Tibial artery (tissue), 4 donors: ENCODE results near the gene DYNLT3.

Source experiments
- DNase-seq, 2 donors: peaks; one replicate each; pipeline ENCODE4 v3.0.0-alpha.2; 2019
- H3K27ac ChIP-seq, 2 donors: fragments of 200-600 bp; sonication (generic) in 1 of 2; 1 replicate in 1 of 2; 2 replicates in 1 of 2; pipeline ENCODE4 v1.5.1; 2018 to 2019; ENCODE audit warnings: mild to moderate bottlenecking in 1 of 2
- H3K27me3 ChIP-seq, 2 donors: fragments of 200-600 bp; sonication (generic) in 1 of 2; one replicate each; pipeline versions ENCODE4 v1.5.1 to v1.6.0; 2016 to 2019
- H3K36me3 ChIP-seq, 3 donors: fragments of 200-600 bp; sonication (generic) in 2 of 3; one replicate each; pipeline ENCODE4 v1.5.1; 2016 to 2019; ENCODE audit warnings: mild to moderate bottlenecking in 2 of 3
- H3K4me1 ChIP-seq, 4 donors: fragments of 200-600 bp; sonication (generic) in 2 of 4; 1 replicate in 3 of 4; 2 replicates in 1 of 4; pipeline ENCODE4 v1.5.1; 2016 to 2019
- H3K4me3 ChIP-seq, 2 donors: fragments of 200-600 bp; sonication (generic) in 1 of 2; 1 replicate in 1 of 2; 2 replicates in 1 of 2; pipeline ENCODE4 v1.5.1; 2018 to 2019; ENCODE audit warnings: mild to moderate bottlenecking in 2 of 2
- H3K9me3 ChIP-seq, 3 donors: fragments of 200-600 bp; sonication (generic) in 1 of 3; one replicate each; pipeline ENCODE4 v1.5.1; 2016 to 2019
- intact Hi-C: fragments of 100-400 bp; cut with DNase I; formaldehyde crosslinking; loops from one replicate; pipeline ENCODE4 v1.15.0; 2023; ENCODE audit warnings: low total_unique reads
- TF ChIP-seq, protein P1 (sequence below), 2 experiments: fragments of 200-600 bp in 1 of 2; fragments of 450-650 bp in 1 of 2; IDR thresholded peaks; one replicate each; pipeline ENCODE4 v1.5.1; 2017 to 2019; ENCODE audit warnings: antibody characterized with exemption in 2 of 2, mild to moderate bottlenecking in 1 of 2, moderate library complexity in 1 of 2

The DYNLT3 gene

GRCh38 chrX:37887347-37887746, 40.0 kb upstream of the DYNLT3 start:
- H3K27me3 ChIP-seq: no peaks in the 10 kb centered on the region
- no peaks in the 10 kb centered on the region for H3K36me3 ChIP-seq
- no peak for DNase-seq
- no peak overlapping the region for H3K4me3 ChIP-seq
- H3K9me3 ChIP-seq: no peaks in the 10 kb centered on the region
- H3K27ac ChIP-seq: no peak overlapping the region
- TF ChIP-seq, protein P1, sequence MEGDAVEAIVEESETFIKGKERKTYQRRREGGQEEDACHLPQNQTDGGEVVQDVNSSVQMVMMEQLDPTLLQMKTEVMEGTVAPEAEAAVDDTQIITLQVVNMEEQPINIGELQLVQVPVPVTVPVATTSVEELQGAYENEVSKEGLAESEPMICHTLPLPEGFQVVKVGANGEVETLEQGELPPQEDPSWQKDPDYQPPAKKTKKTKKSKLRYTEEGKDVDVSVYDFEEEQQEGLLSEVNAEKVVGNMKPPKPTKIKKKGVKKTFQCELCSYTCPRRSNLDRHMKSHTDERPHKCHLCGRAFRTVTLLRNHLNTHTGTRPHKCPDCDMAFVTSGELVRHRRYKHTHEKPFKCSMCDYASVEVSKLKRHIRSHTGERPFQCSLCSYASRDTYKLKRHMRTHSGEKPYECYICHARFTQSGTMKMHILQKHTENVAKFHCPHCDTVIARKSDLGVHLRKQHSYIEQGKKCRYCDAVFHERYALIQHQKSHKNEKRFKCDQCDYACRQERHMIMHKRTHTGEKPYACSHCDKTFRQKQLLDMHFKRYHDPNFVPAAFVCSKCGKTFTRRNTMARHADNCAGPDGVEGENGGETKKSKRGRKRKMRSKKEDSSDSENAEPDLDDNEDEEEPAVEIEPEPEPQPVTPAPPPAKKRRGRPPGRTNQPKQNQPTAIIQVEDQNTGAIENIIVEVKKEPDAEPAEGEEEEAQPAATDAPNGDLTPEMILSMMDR (IDR thresholded peaks at IDR 0.05): no peak
- intact Hi-C loops: no loop called here
- no peaks in the 10 kb centered on the region for H3K4me1 ChIP-seq

DNA sequence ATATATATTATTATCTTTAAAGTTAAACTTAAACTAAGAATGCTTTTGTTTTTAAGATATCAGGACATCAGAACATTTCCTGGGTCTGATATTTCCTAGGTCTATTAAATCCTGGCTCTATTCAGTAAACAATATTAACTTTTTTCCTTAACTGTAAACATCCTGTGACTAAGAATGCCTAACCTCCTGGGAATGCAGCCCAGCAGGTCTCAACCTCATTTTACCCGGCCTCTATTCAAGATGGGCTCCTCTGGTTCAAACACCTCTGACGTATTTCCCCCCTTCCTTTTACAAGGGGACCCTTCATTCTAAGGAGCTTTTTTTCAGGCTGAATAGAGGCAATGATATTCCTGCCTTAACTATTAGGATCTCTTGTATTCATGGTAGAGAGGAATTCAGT, 35.8 kb upstream of the DYNLT3 start:
- Histone ChIP-seq H3K36me3 (no peaks in the 10 kb centered on the region), H3K4me3 (no peak overlapping the region), H3K27ac (no peak overlapping the region), H3K9me3 (no peaks in the 10 kb centered on the region), H3K4me1 (peaks cover 0 to 3% (median 0%) of the 10 kb centered on the region in 4 donors), H3K27me3 (no peaks in the 10 kb centered on the region)
- TF ChIP-seq, protein P1 (IDR thresholded peaks at IDR 0.05): no peak
- intact Hi-C loops: no loop called here
- DNase-seq: no peak

DNA sequence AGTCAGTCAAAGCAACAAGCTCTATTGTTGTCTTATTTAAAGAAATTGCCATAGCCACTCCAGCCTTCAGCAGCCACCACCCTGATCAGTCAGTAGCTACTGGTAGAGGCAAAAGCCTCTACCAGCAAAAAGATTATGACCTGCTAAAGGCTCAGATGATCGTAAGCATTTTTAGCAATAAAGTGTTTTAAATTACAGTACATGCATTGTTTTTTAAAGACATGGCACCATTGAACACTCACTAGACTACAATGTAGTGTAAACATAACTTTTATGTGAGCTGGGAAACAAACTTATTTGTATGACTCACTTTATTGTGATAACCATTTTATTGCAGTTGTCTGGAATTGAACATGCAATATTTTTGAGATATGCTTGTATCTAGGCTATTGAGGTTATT, 32.3 kb upstream of the DYNLT3 start:
- TF ChIP-seq, protein P1 (IDR thresholded peaks at IDR 0.05): no peak
- DNase-seq: no peak
- intact Hi-C loops: no loop called here

DNA sequence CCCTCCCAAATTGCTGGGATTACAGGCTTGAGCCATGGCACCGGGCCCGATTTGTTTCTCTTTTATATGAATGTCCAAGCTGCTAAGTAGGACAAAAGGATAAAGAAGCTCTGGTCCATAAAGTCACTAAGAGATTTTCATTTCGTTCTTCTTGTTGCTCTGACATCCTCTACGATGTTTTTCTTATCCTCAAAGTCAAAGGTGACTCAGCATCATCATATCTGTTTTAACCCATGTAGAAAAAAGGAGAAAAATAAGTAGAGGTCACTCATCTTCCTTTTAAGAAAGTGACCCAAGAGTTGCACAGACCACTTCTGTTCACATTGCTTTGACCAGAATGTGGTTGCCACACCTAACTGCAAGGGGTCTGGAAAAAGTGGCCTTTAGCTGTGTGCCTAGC, 29.3 kb upstream of the DYNLT3 start:
- Histone ChIP-seq H3K4me3 (no peak overlapping the region), H3K9me3 (no peaks in the 10 kb centered on the region), H3K36me3 (no peaks in the 10 kb centered on the region), H3K27ac (no peak overlapping the region), H3K4me1 (peaks cover 0 to 6% (median 0%) of the 10 kb centered on the region in 4 donors), H3K27me3 (no peaks in the 10 kb centered on the region)
- TF ChIP-seq, protein P1 (IDR thresholded peaks at IDR 0.05): no peak
- no peak for DNase-seq
- intact Hi-C loops: no loop called here

More for the DNA sequence above, 32.3 kb upstream of the DYNLT3 start:
- Histone ChIP-seq H3K36me3 (no peaks in the 10 kb centered on the region), H3K27me3 (no peaks in the 10 kb centered on the region), H3K4me1 (peaks cover 0 to 3% (median 0%) of the 10 kb centered on the region in 4 donors), H3K9me3 (no peaks in the 10 kb centered on the region), H3K27ac (no peak overlapping the region), H3K4me3 (no peak overlapping the region)

GRCh38 chrX:37875675-37876074, 28.3 kb upstream of the DYNLT3 start:
- Histone ChIP-seq H3K4me1 (peaks cover 0 to 3% (median 0%) of the 10 kb centered on the region in 4 donors), H3K27ac (no peak overlapping the region), H3K36me3 (no peaks in the 10 kb centered on the region), H3K9me3 (no peaks in the 10 kb centered on the region), H3K4me3 (no peak overlapping the region), H3K27me3 (no peaks in the 10 kb centered on the region)
- TF ChIP-seq, protein P1 (IDR thresholded peaks at IDR 0.05): no peak
- no peak for DNase-seq
- intact Hi-C loops: no loop called here

GRCh38 chrX:37873220-37873619, 25.8 kb upstream of the DYNLT3 start:
- TF ChIP-seq, protein P1 (IDR thresholded peaks at IDR 0.05): no peak
- Histone ChIP-seq H3K36me3 (no peaks in the 10 kb centered on the region), H3K4me1 (peaks cover 0 to 3% (median 0%) of the 10 kb centered on the region in 4 donors), H3K27me3 (no peaks in the 10 kb centered on the region), H3K27ac (no peak overlapping the region), H3K9me3 (no peaks in the 10 kb centered on the region), H3K4me3 (no peak overlapping the region)
- no peak for DNase-seq
- intact Hi-C loops: no loop called here
